Body of pancreas (tissue), 4 donors: ENCODE measurements around the gene MAFF. TPM values are rescaled to one million over a fixed set of nuclear protein-coding genes. Genes with fewer than 3 reads are reported as not detected.

Experiments used
- ATAC-seq: fragments of 150-250 bp; one replicate; pipeline ENCODE4 v1.9.1; 2016
- DNase-seq, 4 donors: peaks; one replicate each; pipeline ENCODE4 v3.0.0-alpha.2; 2019
- H3K27ac ChIP-seq, 4 donors: fragments of 200-600 bp; sonication (generic); 1 replicate in 3 of 4; 2 replicates in 1 of 4; pipeline versions ENCODE4 v1.5.1 to v1.6.1; 2016 to 2019; ENCODE audit warnings: mild to moderate bottlenecking in 1 of 4, mixed read lengths in 1 of 4, moderate library complexity in 1 of 4
- H3K27me3 ChIP-seq, 2 donors: fragments of 200-600 bp; sonication (generic); one replicate each; pipeline ENCODE4 v1.6.0; 2016; ENCODE audit warnings: mild to moderate bottlenecking in 1 of 2
- H3K36me3 ChIP-seq, 2 donors: fragments of 200-600 bp; sonication (generic); replicated peaks in 1 of 2; 2 replicates each; pipeline ENCODE4 v1.5.1; 2016; ENCODE audit warnings: low read depth in 2 of 2; ENCODE audit not compliant: insufficient read depth in 1 of 2
- H3K4me1 ChIP-seq: fragments of 200-600 bp; sonication (generic); one replicate; pipeline ENCODE4 v1.6.0; 2016
- H3K4me3 ChIP-seq, 2 donors: fragments of 200-600 bp; sonication (generic); 1 replicate in 1 of 2; 2 replicates in 1 of 2; pipeline ENCODE4 v1.5.1; 2016 to 2019
- H3K9me3 ChIP-seq, 3 donors: fragments of 200-600 bp; sonication (generic); 1 replicate in 2 of 3; 2 replicates in 1 of 3; pipeline ENCODE4 v1.5.1; 2016
- CTCF ChIP-seq, 7 experiments: fragments of 450-650 bp in 4 of 7; fragments of 200-600 bp in 3 of 7; sonication (generic) in 3 of 7; IDR thresholded peaks; one replicate each; pipeline ENCODE4 v1.5.1; 2016 to 2019; ENCODE audit warnings: antibody characterized with exemption in 7 of 7
- POLR2A ChIP-seq, 3 donors: fragments of 450-650 bp; IDR thresholded peaks; one replicate each; pipeline ENCODE4 v1.6.1; 2016; ENCODE audit warnings: antibody characterized with exemption in 3 of 3, mild to moderate bottlenecking in 2 of 3
- WGBS, 2 donors: methylation state at CpG; one replicate each; pipeline ENCODE4 v1.1.5; 2017; 5-methylcytosine and 5-hydroxymethylcytosine counted together
- intact Hi-C: fragments of 100-400 bp; cut with DNase I; formaldehyde crosslinking; loops from one replicate; pipeline ENCODE4 v1.15.1; 2023
- total RNA-seq, 2 donors: library from RNA; depleted of rRNA; stranded (reverse); fragments of >200 nt; gene quantifications; one replicate each; pipeline ENCODE4 v1.1.0, GENCODE V29; 2016

MAFF gene
- total RNA-seq, 2 donors from 2014 or later, result 16.9 to 35.6 TPM

- Histone ChIP-seq H3K27me3 (no peaks in the 10 kb centered on the region), H3K36me3 (no peaks in the 10 kb centered on the region), H3K4me1 (peaks cover 31% of the 10 kb centered on the region), H3K9me3 (no peaks in the 10 kb centered on the region), H3K4me3 (no peak overlapping the region), H3K27ac (peak overlapping the region; percentile 40 to 80 (median 59))
- intact Hi-C loops, result no loop called here
- WGBS, 2 donors, result 40 to 41% methylated on average over 14 of the region's 14 CpGs
- no peak for TF ChIP-seq CTCF (IDR thresholded peaks at IDR 0.05)
- TF ChIP-seq POLR2A (IDR thresholded peaks at IDR 0.05), result no peak
- no peak for DNase-seq
- ATAC-seq, result no peak
These were observed 55.4 kb downstream of the MAFF start for GRCh38 chr22:38257181-38257580.

GRCh38 chr22:38257650-38258250, 56.0 kb downstream of the MAFF start:
- intact Hi-C loops, result no loop called here
- 37 to 38% methylated on average over 4 of the region's 4 CpGs for WGBS, 2 donors
- Histone ChIP-seq H3K9me3 (no peaks in the 10 kb centered on the region), H3K27ac (peak overlapping the region; percentile 40 to 80 (median 59)), H3K4me1 (peaks cover 36% of the 10 kb centered on the region), H3K27me3 (no peaks in the 10 kb centered on the region), H3K4me3 (no peak overlapping the region), H3K36me3 (no peaks in the 10 kb centered on the region)
- ATAC-seq (peak; percentile 74), DNase-seq (peak; percentile 59 to 84 (median 75))
- TF ChIP-seq CTCF (IDR thresholded peaks at IDR 0.05), result peak in 4 of 7 experiments; percentile 32 to 38 (median 34)
- peak in 1 of 3 donors; percentile 25 for TF ChIP-seq POLR2A (IDR thresholded peaks at IDR 0.05)

- peak in 1 of 4 donors; percentile 31 for DNase-seq
These were observed 57.1 kb downstream of the MAFF start for GRCh38 chr22:38258895-38259294.

GRCh38 chr22:38259370-38259769, 57.6 kb downstream of the MAFF start:
- peaks cover 36% of the 10 kb centered on the region for H3K4me1 ChIP-seq
- intact Hi-C loops, result no loop called here
- H3K36me3 ChIP-seq, result no peaks in the 10 kb centered on the region
- peak overlapping the region in 1 of 4 donors; percentile 19 for H3K27ac ChIP-seq
- no peak for ATAC-seq
- no peaks in the 10 kb centered on the region for H3K9me3 ChIP-seq
- H3K4me3 ChIP-seq, result no peak overlapping the region
- no peaks in the 10 kb centered on the region for H3K27me3 ChIP-seq
- no peak for TF ChIP-seq CTCF (IDR thresholded peaks at IDR 0.05)
- TF ChIP-seq POLR2A (IDR thresholded peaks at IDR 0.05), result no peak
- WGBS, 2 donors, result 72 to 89% methylated on average over 8 of the region's 8 CpGs
- DNase-seq, result no peak

More at GRCh38 chr22:38258895-38259294, 57.1 kb downstream of the MAFF start:
- H3K27me3 ChIP-seq, result no peaks in the 10 kb centered on the region
- no peaks in the 10 kb centered on the region for H3K36me3 ChIP-seq
- ATAC-seq, result no peak
- WGBS, 2 donors, result 67 to 75% methylated on average over 8 of the region's 8 CpGs
- H3K27ac ChIP-seq, result peak overlapping the region in 1 of 4 donors; percentile 69
- intact Hi-C loops, result no loop called here
- H3K4me3 ChIP-seq, result no peak overlapping the region
- no peaks in the 10 kb centered on the region for H3K9me3 ChIP-seq
- TF ChIP-seq POLR2A (IDR thresholded peaks at IDR 0.05) (no peak), CTCF (IDR thresholded peaks at IDR 0.05) (no peak)
- H3K4me1 ChIP-seq, result peaks cover 36% of the 10 kb centered on the region
